Peyer's patch (tissue), 4 donors: Measurements from ENCODE around the gene SMAD3. TPM values are rescaled to one million over a fixed set of nuclear protein-coding genes. Genes with fewer than 3 reads are reported as not detected.

Experiments used
- DNase-seq, 3 donors: peaks; one replicate each; pipeline ENCODE4 v3.0.0-alpha.2; 2017 to 2019
- H3K27ac ChIP-seq, 4 donors: fragments of 200-600 bp; sonication (generic); one replicate each; pipeline ENCODE4 v1.5.1; 2016 to 2019
- H3K27me3 ChIP-seq, 2 donors: fragments of 200-600 bp; sonication (generic); one replicate each; pipeline ENCODE4 v1.5.1; 2019
- H3K36me3 ChIP-seq, 3 donors: fragments of 200-600 bp; sonication (generic); one replicate each; pipeline ENCODE4 v1.5.1; 2016 to 2019
- H3K4me1 ChIP-seq, 4 donors: fragments of 200-600 bp; sonication (generic); one replicate each; pipeline ENCODE4 v1.5.1; 2016 to 2019
- H3K4me3 ChIP-seq, 4 donors: fragments of 200-600 bp; sonication (generic); 1 replicate in 3 of 4; 2 replicates in 1 of 4; pipeline ENCODE4 v1.5.1; 2016 to 2019; ENCODE audit warnings: mild to moderate bottlenecking in 1 of 4
- H3K9me3 ChIP-seq, 4 donors: fragments of 200-600 bp; sonication (generic); one replicate each; pipeline ENCODE4 v1.5.1; 2016 to 2019; ENCODE audit warnings: mild to moderate bottlenecking in 1 of 4
- POLR2A ChIP-seq, 2 donors: fragments of 450-650 bp; IDR thresholded peaks; one replicate each; pipeline ENCODE4 v1.5.1; 2017; ENCODE audit warnings: antibody characterized with exemption in 2 of 2, mild to moderate bottlenecking in 2 of 2, moderate library complexity in 2 of 2
- total RNA-seq, 4 donors: library from RNA; depleted of rRNA; stranded (reverse); fragments of >200 nt; gene quantifications; one replicate each; pipeline ENCODE4 v1.1.0, GENCODE V29; 2016
- TF ChIP-seq, protein P1 (sequence below), 6 experiments: fragments of 450-650 bp in 4 of 6; fragments of 200-600 bp in 2 of 6; sonication (generic) in 1 of 6; IDR thresholded peaks; one replicate each; pipeline ENCODE4 v1.5.1; 2017 to 2019; ENCODE audit warnings: antibody characterized with exemption in 6 of 6, mild to moderate bottlenecking in 3 of 6, moderate library complexity in 1 of 6

Gene SMAD3
- total RNA-seq, 4 donors from 2014 or later = 43.7 to 80.0 (median 60.2) TPM

DNA sequence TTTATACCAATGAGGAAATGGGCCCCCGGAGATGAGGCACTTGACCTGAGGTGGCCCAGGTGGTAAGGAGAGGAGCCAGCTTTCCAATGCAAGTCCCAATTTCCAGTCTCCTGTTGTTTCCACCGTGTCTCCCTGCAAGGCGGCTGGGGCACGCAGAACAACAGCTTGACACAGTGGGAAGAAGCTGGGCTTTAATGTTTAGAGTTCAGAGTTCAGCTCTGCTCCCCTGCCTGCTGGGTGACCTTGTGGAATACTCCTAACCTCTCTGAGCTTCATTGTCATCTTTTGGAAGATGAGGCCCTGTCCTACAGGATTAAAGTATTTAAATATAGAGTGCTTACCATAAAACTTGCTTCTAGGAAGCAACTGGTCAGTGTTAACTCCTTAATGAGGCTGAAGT lies 80.3 kb downstream of the SMAD3 start:
- no peaks in the 10 kb centered on the region for H3K36me3 ChIP-seq
- DNase-seq = peak in 1 of 3 donors; percentile 45
- H3K4me3 ChIP-seq = no peak overlapping the region
- peaks cover 8 to 81% (median 21%) of the 10 kb centered on the region in 4 donors for H3K4me1 ChIP-seq
- no peaks in the 10 kb centered on the region for H3K27me3 ChIP-seq
- peak overlapping the region; percentile 57 to 90 (median 78) for H3K27ac ChIP-seq
- TF ChIP-seq, protein P1, sequence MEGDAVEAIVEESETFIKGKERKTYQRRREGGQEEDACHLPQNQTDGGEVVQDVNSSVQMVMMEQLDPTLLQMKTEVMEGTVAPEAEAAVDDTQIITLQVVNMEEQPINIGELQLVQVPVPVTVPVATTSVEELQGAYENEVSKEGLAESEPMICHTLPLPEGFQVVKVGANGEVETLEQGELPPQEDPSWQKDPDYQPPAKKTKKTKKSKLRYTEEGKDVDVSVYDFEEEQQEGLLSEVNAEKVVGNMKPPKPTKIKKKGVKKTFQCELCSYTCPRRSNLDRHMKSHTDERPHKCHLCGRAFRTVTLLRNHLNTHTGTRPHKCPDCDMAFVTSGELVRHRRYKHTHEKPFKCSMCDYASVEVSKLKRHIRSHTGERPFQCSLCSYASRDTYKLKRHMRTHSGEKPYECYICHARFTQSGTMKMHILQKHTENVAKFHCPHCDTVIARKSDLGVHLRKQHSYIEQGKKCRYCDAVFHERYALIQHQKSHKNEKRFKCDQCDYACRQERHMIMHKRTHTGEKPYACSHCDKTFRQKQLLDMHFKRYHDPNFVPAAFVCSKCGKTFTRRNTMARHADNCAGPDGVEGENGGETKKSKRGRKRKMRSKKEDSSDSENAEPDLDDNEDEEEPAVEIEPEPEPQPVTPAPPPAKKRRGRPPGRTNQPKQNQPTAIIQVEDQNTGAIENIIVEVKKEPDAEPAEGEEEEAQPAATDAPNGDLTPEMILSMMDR (IDR thresholded peaks at IDR 0.05) = no peak
- no peak for TF ChIP-seq POLR2A (IDR thresholded peaks at IDR 0.05)
- no peaks in the 10 kb centered on the region for H3K9me3 ChIP-seq

DNA sequence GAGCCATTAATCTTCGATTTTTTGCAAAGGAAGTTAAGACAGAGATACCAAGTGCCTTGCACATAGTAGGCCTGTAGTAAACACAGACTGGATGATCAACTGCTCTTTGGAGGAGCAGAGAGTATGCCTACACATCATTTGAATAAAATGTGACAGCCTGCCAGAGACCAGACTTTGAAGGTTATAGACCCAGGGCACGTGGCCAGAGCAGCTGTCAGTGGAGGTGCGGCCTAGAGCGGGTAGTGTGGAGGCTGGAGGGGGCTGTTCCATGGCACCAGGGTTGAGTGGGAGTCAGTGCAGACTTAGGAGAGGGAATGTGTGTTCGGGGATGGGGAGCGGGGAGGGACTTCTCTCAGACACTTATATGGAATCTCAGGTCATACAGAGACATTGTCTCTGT lies 80.8 kb downstream of the SMAD3 start:
- Histone ChIP-seq H3K27ac (peak overlapping the region; percentile 57 to 90 (median 78)), H3K4me1 (peaks cover 8 to 79% (median 21%) of the 10 kb centered on the region in 4 donors), H3K4me3 (no peak overlapping the region), H3K9me3 (no peaks in the 10 kb centered on the region), H3K27me3 (no peaks in the 10 kb centered on the region), H3K36me3 (no peaks in the 10 kb centered on the region)
- peak in 2 of 3 donors; percentile 57 to 67 for DNase-seq
- TF ChIP-seq POLR2A (IDR thresholded peaks at IDR 0.05) = no peak
- TF ChIP-seq, protein P1 (IDR thresholded peaks at IDR 0.05) = no peak

DNA sequence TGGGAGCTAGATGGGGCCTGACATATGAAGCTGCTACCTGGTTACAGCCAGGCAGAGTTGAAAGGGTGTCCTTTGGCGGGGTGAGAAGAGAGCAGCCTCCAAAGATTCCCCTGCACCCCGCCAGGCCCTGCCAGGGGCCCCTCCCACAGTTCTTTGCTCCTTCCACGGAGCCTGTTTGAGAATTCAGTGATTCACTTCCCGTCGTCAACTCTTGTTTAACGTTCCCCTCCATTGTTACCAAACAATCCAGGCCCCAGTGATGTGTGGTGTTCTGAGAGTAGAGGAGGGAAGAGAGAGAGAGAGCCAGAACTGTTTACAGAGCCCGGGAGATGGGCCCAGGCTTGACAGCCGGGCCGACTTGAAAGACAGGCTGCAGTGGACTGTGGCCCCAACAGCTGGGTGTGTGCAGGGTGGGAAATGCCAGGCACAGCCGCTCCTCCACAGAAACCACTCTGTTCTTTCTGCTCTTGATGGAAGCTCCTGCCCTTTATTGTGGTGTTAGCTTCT lies 81.5 kb downstream of the SMAD3 start:
- Histone ChIP-seq H3K9me3 (no peaks in the 10 kb centered on the region), H3K27ac (peak overlapping the region; percentile 57 to 90 (median 78)), H3K4me3 (no peak overlapping the region), H3K4me1 (peaks cover 8 to 72% (median 21%) of the 10 kb centered on the region in 4 donors), H3K27me3 (no peaks in the 10 kb centered on the region), H3K36me3 (no peaks in the 10 kb centered on the region)
- peak in 2 of 3 donors; percentile 86 to 87 for DNase-seq
- no peak for TF ChIP-seq POLR2A (IDR thresholded peaks at IDR 0.05)
- TF ChIP-seq, protein P1 (IDR thresholded peaks at IDR 0.05) = no peak

DNA sequence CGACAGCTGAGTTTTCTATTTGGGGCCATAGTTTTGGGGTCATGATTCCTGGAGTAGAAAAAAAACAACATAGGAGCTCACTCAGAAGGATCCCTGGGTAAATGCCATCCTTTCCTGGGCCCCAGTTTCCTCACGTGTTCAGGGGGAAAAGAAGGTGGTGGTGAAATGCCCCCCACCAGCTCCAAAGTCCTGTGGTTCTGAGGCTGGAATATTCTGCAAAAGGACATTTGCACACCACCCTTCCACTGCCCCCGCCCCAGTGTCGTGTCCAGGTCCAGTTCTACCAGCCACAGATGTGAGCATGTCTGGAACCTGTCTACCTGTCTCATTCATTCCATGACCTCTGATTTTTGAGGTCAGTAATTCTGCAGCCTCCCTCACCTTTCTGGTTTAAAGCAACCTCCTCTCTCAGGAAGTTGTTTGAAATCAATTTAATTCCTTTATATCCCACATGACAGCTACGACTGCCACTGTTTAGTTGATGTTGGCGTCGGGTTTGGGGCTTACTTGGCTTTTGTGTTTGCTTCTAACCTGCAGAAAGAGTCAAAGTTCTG lies 82.1 kb downstream of the SMAD3 start:
- Histone ChIP-seq H3K27me3 (no peaks in the 10 kb centered on the region), H3K4me3 (no peak overlapping the region), H3K4me1 (peaks cover 8 to 66% (median 21%) of the 10 kb centered on the region in 4 donors), H3K9me3 (no peaks in the 10 kb centered on the region), H3K27ac (peak overlapping the region; percentile 57 to 90 (median 78)), H3K36me3 (no peaks in the 10 kb centered on the region)
- TF ChIP-seq, protein P1 (IDR thresholded peaks at IDR 0.05) = no peak
- TF ChIP-seq POLR2A (IDR thresholded peaks at IDR 0.05) = no peak
- peak in 1 of 3 donors; percentile 37 for DNase-seq

DNA sequence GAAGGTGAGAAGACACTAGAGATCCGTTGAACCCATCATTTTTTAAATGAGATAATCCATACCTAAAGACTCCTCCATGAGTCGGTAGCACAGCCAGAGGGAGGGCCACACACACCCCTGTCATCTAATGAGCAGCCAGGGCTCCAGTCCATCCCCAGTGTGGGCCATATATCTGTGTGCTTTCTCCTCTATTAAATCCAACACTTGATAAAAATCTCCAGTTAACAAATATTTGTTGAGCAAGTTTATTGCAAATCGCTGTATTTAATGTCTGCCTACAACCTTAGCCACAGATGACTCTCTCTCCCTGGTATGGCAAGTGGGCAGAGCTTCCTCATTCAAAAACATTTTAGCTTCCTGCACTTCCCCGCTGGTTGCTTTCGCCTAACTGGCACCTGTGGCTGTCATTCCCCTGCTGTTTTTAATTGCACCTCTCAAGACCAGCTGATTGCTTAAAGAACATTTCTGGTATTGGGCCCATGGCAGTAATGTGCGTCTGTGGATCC lies 82.8 kb downstream of the SMAD3 start:
- Histone ChIP-seq H3K36me3 (no peaks in the 10 kb centered on the region), H3K9me3 (no peaks in the 10 kb centered on the region), H3K27ac (peak overlapping the region; percentile 57 to 90 (median 78)), H3K4me1 (peaks cover 8 to 59% (median 21%) of the 10 kb centered on the region in 4 donors), H3K27me3 (no peaks in the 10 kb centered on the region), H3K4me3 (no peak overlapping the region)
- peak in 1 of 3 donors; percentile 48 for DNase-seq
- TF ChIP-seq, protein P1 (IDR thresholded peaks at IDR 0.05) = no peak
- TF ChIP-seq POLR2A (IDR thresholded peaks at IDR 0.05) = no peak
